Activated CD4-positive, alpha-beta T cell treated with anti-CD3 and anti-CD28 coated beads, Interleukin-10, Interleukin-2, amounts not matched to agents 100 ng/mL and 50 ng/mL, durations not matched to agents 16 hours and 8 hours (primary cell): Measurements from ENCODE around the gene SAT2.

Experiments
- DNase-seq: peaks from one replicate; pipeline ENCODE4 v3.0.0-alpha.2; 2020

SAT2 gene

DNA sequence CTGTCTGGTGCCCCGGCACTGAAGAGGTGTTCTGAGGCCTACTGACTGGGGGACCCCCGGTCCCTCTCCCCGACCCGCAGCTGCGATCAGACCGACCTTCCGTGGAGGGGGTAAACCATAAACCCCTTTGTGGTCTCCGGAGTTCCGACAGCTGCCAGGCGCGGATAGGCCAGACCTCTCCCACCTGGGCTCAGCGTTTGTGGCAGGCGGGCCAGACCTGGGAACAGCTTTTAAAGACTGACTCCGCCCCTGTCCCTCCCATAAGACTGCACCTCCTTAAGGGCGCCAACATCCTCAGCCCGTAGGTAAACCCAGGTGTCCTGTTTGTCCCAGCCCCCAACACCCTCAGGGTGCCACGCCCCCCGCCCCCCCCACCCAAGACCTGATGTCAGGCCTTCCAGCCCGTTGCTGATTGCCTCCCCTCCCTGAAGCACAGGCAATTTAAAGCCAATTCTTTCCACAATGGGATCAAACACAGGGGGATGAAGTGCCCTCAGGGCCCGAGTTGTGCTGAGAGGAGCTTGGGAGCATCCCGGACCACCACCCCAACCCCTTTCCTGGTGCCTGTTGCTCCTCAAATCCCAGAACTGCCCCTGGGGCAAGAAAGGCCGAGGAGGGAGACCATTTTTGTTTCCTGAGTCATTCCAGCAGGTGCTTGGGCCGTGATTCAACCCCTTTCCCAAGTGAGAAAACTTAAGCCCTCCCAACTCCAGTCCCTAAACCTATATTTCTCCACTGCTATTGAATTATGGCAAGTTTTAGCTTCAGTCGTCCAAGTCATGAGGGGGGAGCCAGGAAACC, 37.5 kb downstream of the SAT2 start, which contains the start of gene SOX15:
TSS of gene SOX15 (minus strand) at position 204 of the 801 bp plus-strand sequence. CDS start 418 bp downstream, outside the sequence.
- DNase-seq, result no peak

DNA sequence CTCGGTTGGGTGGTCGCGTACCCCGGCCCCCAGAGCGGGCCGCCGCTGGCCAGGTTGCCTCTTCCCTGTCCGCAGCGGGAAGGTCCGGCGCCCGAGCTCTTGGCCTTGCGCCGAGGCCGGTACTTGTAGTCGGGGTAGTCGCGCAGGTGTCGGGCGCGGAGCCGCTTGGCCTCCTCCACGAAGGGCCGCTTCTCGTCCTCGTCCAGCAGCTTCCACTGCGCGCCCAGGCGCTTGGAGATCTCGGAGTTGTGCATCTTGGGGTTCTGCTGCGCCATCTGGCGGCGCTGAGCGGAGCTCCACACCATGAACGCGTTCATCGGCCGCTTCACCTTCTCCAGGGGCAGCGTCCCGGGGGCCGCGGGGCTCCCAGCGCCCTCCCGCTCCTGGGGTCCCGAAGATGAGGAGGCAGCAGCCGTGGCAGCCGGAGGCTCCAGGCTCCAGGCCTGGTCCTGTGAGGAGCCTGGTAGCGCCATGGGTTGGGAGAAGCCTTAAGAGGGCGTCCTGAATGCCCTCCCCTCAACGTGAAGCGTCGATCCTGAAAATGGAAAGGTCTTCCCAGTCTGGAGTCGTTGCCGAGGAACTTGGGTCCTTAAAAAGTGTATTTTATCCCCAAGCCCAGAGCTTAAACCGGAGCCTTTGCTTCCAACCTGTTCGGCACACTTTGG, 38.3 kb downstream of the SAT2 start:
- peak; percentile 71 for DNase-seq

DNA sequence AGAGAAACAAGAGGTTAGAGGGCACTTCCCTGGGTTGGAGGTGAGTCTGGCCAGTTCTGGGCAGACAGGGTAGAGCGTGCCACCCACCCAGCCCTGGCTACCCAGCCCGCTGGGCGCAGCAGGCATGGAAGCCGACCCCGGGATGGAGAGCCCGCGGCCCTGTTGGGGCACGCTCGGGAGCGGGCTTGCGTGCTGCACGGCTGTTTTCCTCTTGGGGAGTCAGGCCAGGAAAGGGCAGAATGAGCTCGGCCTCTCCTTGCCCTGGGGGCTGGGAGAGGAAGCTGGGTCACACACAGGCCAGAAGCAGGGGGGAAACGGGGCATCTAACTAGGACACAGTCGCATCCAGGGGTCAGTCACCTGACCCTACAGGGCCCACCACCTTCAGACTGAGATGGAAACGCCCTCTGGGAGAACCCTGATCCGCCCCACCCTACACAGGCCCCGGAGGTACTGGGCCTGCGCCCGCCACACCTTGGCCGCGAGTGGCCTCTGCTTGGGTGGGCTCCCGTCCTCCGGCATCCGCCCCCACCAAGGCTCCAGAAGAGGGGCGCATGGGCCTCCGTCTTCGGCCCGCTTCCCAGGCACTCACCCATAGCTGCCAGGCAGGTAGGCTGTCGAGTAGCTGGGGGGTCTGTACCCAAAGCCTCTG, 38.9 kb downstream of the SAT2 start:
- DNase-seq, result no peak

DNA sequence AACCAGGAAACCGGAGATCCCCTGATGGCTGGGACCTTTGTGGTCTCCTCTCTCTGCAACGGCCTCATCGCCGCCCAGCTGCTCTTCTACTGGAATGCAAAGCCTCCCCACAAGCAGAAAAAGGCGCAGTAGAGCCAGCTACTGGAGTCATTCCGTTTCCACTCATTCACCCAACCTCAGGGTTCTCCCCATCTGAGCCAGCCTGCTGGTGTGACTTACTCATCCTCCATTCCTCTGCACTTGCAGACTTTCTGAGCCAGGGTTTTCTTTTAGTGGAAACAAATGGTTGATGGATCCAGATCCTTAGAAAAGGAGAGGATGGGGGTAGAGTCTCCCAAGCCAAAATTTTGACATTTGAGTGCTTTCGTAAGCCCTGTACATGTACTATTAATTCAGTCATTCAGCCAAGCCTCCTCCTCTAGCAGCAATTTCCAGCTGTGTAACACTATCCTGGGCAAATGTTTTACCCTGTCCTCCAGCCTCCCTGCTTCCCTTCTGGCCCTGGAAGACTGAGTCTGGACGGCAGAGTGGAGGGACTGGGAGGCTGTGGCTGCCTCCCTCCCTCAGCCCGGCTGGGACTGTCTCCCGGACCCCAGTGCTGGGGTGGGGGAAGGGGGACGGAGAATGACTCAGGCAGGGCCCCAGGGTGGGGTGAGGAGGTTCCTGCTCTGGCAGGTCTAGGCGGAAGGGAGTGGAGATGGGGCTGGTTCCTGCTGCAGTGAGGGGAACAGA, 40.0 kb downstream of the SAT2 start:
- DNase-seq, result no peak

DNA sequence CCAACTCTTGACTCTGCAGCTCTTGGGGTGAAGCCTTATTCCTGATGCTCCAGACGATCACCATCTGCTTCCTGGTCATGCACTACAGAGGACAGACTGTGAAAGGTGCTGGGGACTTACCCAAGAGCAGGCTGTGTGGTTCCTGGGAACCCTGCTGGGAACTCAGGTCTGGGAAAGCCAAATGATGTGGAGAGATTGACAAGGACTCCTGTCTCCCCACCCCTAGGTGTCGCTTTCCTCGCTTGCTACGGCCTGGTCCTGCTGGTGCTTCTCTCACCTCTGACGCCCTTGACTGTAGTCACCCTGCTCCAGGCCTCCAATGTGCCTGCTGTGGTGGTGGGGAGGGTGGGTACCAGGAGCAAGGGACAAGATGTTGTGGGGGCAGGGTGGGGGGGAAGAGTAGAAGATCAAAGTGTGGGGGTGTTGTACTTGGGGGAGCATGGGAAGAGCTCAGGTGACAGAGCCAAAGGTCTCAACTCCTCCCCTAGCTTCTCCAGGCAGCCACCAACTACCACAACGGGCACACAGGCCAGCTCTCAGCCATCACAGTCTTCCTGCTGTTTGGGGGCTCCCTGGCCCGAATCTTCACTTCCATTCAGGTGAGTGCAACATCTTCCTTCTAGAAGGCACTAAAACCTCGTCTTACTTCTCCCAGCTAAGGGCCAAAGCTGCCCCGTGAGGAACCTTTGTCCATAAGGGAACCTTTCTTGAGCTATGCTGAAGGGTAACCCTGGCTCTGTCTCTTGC, 40.8 kb downstream of the SAT2 start:
- no peak for DNase-seq

DNA sequence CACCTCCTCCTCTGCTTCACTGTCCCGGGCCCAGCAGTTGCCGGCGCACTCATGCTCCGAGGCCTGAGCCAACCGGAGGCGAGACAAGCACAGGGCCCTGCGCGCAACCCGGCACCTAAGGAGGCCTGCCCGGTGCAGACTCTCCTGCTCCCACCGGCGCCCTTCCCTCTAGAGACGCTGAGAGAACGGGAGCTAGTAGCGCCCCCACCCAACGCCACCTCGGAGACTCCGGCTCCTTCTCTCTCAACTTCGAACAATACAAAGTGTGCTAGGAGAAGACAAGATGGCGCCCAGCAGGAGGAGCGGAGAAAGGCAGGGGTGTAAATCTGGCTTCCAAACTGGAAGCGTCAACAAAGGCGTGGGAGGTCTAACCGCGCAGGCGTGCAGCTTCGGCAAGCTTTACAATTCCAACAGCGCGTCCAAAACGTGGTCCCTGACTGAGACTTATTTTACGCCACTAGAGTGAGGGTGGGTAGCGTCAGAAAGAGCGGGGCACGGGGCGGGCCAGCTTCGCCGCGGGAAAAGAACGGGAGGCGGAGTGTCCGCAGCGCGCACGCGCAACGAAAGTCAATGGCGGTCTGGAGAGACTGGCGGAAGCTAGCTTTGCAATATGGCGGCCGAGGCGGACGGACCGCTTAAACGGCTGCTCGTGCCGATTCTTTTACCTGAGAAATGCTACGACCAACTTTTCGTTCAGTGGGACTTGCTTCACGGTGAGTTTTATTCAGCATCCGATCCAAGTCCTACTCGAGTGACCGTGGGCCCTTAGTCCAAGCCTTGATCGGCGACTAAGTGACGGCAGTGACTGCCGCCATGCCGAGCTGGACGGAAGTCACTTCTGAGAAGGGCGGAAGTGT, 44.1 kb downstream of the SAT2 start, which contains the start of gene MPDU1:
TSS of gene MPDU1 (plus strand) at position 600 of the 857 bp plus-strand sequence. CDS start at position 611, 11 bp downstream.
- peak; percentile 97 for DNase-seq

DNA sequence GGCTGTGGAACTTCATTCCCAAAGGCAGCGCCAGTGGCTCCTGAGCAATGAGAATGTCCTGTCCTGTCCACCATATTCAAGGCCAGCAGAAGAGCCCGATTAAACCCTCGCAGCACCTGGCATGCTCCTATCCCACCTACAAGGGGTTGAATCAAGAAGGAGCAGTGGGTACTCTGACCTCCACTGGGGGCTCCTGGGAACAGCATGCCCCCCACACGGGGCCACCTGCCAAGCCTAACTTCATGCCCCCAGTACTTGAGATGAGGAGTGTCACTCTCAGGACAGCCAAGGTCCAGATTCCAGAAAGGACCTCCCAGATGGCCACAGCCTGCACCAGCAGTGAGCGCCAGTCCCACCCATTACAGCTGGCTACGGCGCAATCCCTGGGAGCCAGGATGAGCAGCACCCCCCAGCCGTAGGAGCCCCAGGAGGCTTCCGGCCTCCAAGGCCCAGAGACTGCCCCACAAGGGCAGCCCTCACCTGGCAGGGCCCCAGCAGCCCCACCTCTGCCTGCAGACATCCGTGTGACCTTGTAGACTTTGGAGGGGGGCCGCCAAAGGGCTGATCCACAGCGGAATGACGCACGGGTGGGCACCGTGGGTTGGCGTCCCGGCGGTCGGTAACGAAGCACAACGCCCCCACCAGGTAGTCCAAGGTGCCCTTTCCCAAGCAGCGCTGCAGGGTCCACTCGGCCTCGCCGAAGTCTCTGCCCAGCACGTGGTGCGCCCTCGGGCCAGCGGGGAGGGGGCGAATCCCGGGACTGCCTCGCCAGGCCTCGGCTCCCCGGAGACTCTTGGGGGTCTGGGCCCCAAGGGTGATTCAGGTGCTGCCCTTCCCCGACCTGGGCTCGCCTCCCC, 45.0 kb downstream of the SAT2 start:
- DNase-seq, result no peak

DNA sequence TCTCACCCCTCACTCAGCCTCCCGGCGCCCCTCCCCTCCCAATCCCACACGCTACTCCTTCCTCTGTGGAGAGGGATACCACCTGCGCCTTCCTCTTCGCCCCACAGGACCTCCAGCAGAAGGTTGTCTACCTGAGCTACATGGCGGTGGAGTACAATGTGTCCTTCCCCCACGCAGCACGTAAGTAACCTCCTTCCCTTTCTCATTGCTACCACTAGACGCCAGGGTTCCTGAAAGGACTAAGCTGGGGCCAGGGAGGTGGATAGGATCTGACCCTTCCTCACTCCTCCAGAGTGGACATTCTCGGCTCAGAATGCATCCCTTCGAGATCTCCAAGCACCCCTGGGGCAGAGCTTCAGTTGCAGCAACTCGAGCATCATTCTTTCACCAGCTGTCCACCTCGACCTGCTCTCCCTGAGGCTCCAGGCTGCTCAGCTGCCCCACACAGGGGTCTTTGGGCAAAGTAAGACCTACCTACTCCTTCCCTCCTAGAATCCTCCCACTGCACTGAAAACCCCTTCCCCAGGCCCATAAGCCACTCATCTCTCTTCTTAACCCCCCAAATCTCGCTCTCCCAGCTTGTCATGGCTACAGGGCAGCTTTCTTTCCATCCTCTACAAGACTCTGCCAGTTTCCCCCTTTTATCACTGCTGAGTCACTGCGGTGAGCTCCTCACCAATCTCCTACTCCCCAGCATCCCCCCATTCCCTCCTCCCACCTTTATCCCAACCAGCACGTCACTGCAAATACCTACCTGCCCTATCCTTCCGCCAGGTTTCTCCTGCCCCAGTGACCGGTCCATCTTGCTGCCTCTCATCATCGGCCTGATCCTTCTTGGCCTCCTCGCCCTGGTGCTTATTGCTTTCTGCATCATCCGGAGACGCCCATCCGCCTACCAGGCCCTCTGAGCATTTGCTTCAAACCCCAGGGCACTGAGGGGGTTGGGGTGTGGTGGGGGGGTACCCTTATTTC, 46.7 kb downstream of the SAT2 start:
- DNase-seq, result no peak

DNA sequence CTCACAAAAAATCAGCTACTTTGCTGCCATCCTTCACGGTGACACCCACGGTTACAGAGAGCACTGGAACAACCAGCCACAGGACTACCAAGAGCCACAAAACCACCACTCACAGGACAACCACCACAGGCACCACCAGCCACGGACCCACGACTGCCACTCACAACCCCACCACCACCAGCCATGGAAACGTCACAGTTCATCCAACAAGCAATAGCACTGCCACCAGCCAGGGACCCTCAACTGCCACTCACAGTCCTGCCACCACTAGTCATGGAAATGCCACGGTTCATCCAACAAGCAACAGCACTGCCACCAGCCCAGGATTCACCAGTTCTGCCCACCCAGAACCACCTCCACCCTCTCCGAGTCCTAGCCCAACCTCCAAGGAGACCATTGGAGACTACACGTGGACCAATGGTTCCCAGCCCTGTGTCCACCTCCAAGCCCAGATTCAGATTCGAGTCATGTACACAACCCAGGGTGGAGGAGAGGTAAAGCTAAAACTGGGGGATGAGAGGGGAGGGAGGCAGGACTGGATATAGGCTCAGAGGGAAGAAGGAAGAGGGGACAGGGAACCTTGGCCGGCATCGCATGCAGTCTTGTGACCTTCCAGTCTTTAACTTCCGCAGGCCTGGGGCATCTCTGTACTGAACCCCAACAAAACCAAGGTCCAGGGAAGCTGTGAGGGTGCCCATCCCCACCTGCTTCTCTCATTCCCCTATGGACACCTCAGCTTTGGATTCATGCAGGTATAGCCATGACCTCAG, 47.6 kb downstream of the SAT2 start:
- no peak for DNase-seq

DNA sequence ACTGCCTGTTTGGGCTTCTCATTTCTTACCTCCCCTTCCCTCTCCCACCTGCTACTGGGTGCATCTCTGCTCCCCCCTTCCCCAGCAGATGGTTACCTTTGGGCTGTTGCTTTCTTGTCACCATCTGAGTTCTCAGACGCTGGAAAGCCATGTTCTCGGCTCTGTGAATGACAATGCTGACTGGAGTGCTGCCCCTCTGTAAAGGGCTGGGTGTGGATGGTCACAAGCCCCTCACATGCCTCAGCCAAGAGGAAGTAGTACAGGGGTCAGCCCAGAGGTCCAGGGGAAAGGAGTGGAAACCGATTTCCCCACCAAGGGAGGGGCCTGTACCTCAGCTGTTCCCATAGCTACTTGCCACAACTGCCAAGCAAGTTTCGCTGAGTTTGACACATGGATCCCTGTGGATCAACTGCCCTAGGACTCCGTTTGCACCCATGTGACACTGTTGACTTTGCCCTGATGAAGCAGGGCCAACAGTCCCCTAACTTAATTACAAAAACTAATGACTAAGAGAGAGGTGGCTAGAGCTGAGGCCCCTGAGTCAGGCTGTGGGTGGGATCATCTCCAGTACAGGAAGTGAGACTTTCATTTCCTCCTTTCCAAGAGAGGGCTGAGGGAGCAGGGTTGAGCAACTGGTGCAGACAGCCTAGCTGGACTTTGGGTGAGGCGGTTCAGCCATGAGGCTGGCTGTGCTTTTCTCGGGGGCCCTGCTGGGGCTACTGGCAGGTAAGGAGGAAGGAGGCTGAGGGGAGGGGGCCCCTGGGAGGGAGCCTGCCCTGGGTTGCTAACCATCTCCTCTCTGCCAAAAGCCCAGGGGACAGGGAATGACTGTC, 48.4 kb downstream of the SAT2 start, which contains the start of gene CD68:
TSS of gene CD68 (plus strand) at position 638 of the 833 bp plus-strand sequence. CDS start at position 678, 40 bp downstream.
- peak; percentile 92 for DNase-seq

DNA sequence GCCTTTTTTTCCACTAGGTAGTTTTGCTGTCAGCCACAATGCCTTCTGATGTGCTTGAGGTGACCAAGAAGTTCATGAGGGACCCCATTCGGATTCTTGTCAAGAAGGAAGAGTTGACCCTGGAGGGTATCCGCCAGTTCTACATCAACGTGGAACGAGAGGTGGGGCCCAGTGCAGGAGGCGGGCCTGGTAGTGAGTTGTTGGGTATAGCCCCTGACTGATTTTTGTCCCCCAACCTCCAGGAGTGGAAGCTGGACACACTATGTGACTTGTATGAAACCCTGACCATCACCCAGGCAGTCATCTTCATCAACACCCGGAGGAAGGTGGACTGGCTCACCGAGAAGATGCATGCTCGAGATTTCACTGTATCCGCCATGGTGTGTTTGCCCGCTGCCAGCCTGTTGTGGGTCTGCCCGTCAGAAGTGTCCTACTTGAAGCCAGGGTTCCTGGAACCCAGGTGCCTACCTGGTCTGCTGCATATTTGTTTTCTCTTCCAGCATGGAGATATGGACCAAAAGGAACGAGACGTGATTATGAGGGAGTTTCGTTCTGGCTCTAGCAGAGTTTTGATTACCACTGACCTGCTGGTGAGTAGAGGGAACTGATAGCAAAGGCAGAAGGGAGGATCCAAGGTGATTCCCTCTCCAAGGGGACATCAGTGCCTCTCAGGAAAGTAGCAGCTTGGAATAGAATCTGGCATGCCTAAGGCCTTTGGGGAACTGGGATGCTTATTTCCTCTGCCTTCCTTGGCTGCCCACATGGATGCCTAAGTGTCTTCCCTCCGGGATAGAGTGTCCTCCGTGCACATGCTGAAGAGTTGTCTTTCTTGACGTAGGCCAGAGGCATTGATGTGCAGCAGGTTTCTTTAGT, 50.1 kb downstream of the SAT2 start:
- no peak for DNase-seq

DNA sequence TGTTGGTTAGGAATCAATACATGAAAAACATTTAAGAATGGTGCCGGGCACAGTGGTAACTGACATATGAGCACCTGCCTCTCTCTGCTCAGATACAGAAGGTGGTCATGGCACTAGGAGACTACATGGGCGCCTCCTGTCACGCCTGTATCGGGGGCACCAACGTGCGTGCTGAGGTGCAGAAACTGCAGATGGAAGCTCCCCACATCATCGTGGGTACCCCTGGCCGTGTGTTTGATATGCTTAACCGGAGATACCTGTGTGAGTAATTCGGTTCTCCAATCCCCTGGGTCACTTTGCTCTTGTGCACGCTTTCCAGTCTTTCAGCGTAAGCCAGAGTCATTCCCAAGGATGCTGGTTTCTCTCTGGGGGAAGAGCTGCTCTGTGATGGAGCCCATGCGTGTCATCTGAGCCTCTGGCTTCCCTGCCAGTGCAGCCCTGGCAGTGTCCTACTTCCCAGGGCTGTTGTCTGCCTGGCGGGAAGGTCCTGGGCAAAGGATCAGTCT, 51.1 kb downstream of the SAT2 start:
- no peak for DNase-seq
